Sciatic nerve (tissue), 2 donors: ENCODE measurements around the gene ABCA5. TPM values are rescaled to one million over a fixed set of nuclear protein-coding genes. Genes with fewer than 3 reads are reported as not detected.
"Not testable (repeated sequence)": the region's sequence is repeated elsewhere in the genome, so short reads cannot be mapped to it uniquely, and the experiment has no call there.

Source experiments
- ATAC-seq: fragments of 200-7000 bp; cut with Tn5 transposase; one replicate; pipeline ENCODE4 v1.9.1; 2020; ENCODE audit warnings: mild to moderate bottlenecking, moderate library complexity
- DNase-seq: peaks from one replicate; pipeline ENCODE4 v3.0.0-alpha.2; 2020; ENCODE audit warnings: low spot score
- intact Hi-C: fragments of 100-400 bp; cut with DNase I; formaldehyde crosslinking; loops from one replicate; pipeline ENCODE4 v1.14.2; 2022
- total RNA-seq: library from RNA; stranded (reverse); fragmentation: NEBNext Ultra II Directional; extraction: Animal tissue kit (Norgen Biotek cat#: 25700); gene quantifications from one replicate; pipeline ENCODE4 v1.2.1, GENCODE V29; 2021
- donor health status: DM: no; HTN: no; CAD: no.
- donor health status: DM: no; HTN: no; CAD: no.

Gene ABCA5
- total RNA-seq, 1 donor from 2014 or later, result 39.4 TPM

GRCh38 chr17:69276279-69276678 is 50.7 kb downstream of the ABCA5 start:
- not testable (repeated sequence) for ATAC-seq, DNase-seq
- intact Hi-C loops, result loop anchor here (10.0 kb wide), 1 partner anchor 1921 kb away; no protein-coding TSS in a partner anchor

DNA sequence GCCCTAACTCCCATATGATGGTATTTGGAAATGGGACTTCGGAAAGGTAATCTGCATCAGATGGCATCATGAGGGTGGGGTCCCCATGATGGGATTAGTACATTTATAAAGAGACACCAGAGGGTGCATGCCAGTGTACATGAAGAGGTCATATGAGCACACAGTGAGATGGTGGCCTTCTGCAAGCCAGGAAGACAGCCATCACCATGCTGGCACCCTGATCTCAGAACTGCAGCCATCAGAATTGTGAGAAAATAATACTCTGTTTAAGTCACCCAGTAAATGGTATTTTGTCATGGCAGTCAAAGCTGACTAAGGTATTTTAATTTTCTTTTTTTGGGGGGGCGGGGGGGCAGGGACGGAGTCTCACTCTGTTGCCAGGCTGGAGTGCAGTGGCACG is 51.2 kb downstream of the ABCA5 start:
- intact Hi-C loops, result loop anchor here (10.0 kb wide), 1 partner anchor 1921 kb away; no protein-coding TSS in a partner anchor
- no peak for ATAC-seq
- no peak for DNase-seq

- intact Hi-C loops, result loop anchor here (10.0 kb wide), 1 partner anchor 1916 kb away; no protein-coding TSS in a partner anchor
- ATAC-seq (no peak), DNase-seq (no peak)
Measured at GRCh38 chr17:69271023-69271422, 55.9 kb downstream of the ABCA5 start.

DNA sequence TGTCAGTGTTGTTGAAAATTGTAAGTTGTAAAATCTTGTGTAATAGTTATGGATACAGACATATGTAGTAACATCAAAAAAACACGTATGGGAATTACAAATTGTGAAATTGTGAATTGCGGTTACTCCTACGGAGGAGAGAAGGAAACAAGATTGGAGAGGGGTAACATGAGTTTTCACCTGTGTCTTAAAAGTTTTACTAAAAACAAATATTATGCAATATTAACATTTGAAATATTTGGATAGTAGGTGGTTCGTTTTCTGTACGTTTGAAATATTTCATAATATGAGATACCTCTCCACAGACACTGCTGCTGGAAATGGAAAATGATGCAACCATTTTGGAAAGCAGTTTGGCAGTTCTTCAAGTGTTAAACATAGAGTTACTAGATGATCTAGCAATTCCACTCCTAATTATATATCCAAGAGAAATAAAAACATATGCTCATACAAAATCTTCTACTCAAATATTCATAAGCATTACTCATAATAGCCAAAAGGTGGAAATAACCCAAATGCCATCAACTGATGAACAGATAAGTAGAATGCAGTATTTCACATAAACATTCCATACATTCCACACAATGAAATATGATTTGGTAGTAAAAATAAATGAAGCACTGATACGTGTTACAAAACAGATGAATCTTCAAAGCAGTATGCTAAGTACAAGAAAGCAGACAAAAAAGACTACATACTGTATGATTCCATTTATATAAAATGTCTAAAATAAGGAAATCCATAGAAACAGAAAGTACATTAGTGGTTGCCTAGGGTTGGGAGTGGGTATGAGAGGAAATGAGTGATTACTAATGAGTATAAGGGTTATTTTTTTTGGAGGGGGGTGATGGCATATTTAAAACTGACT is 57.6 kb downstream of the ABCA5 start:
- ATAC-seq (no peak), DNase-seq (no peak)
- intact Hi-C loops, result no loop called here

DNA sequence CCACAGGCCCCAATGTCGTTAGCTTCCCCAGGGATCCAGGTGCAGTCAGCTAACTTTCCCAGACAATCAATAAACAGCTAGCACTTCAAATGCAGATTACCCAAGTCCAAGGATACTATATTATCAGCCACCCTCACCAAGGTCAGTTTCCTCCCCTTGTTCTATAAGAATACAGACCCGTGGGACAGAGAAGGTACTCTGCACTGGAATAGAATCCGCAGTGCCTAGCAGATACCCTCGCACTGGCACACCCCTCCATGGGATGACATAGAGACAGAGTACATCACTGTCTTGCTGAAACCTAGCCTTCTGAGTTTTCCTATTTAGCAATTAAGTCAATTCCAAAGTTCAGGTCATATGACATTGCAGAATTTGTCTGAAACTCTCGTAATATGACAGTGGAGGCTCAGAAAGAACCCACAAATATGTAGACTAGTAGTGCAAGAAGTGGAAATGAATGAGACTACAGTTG is 58.4 kb downstream of the ABCA5 start:
- ATAC-seq (no peak), DNase-seq (no peak)
- intact Hi-C loops, result no loop called here

DNA sequence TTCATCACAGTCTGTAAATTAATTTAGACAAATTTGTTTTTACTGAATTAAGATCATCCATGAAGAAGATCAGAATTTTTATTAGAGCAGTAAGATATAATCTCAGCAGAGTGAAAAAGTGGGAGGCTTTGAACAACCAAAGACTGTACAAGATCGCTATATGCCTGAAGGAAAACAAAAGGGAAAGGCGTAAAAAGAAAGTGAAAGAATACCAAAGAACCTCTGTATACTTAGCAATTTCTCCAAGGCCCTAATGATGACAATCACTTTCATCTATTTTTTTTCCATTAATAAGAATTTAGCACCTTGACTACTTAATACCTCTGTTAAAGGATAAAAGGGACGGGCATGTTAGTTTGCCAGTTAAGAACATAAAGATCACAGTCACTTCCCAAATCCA is 59.7 kb downstream of the ABCA5 start:
- ATAC-seq (no peak), DNase-seq (no peak)
- intact Hi-C loops, result no loop called here

- no peak for ATAC-seq
- intact Hi-C loops, result no loop called here
Measured at GRCh38 chr17:69265873-69266272, 61.1 kb downstream of the ABCA5 start.

GRCh38 chr17:69254187-69254586 is 72.7 kb downstream of the ABCA5 start:
- ATAC-seq (no peak), DNase-seq (no peak)
- intact Hi-C loops, result no loop called here

More at GRCh38 chr17:69265873-69266272, 61.1 kb downstream of the ABCA5 start:
- DNase-seq, result no peak

GRCh38 chr17:69250641-69251040 is 76.3 kb downstream of the ABCA5 start:
- no peak for ATAC-seq
- DNase-seq, result no peak
- intact Hi-C loops, result no loop called here

GRCh38 chr17:69246726-69247375 is 80.1 kb downstream of the ABCA5 start:
- ATAC-seq (peak; percentile 86), DNase-seq (no peak)
- intact Hi-C loops, result no loop called here

- ATAC-seq, result no peak
- intact Hi-C loops, result no loop called here
- no peak for DNase-seq
Measured at GRCh38 chr17:69246202-69246601, 80.7 kb downstream of the ABCA5 start.

- ATAC-seq, result no peak
- intact Hi-C loops, result no loop called here
- DNase-seq, result no peak
Measured at GRCh38 chr17:69245617-69246016, 81.3 kb downstream of the ABCA5 start.

DNA sequence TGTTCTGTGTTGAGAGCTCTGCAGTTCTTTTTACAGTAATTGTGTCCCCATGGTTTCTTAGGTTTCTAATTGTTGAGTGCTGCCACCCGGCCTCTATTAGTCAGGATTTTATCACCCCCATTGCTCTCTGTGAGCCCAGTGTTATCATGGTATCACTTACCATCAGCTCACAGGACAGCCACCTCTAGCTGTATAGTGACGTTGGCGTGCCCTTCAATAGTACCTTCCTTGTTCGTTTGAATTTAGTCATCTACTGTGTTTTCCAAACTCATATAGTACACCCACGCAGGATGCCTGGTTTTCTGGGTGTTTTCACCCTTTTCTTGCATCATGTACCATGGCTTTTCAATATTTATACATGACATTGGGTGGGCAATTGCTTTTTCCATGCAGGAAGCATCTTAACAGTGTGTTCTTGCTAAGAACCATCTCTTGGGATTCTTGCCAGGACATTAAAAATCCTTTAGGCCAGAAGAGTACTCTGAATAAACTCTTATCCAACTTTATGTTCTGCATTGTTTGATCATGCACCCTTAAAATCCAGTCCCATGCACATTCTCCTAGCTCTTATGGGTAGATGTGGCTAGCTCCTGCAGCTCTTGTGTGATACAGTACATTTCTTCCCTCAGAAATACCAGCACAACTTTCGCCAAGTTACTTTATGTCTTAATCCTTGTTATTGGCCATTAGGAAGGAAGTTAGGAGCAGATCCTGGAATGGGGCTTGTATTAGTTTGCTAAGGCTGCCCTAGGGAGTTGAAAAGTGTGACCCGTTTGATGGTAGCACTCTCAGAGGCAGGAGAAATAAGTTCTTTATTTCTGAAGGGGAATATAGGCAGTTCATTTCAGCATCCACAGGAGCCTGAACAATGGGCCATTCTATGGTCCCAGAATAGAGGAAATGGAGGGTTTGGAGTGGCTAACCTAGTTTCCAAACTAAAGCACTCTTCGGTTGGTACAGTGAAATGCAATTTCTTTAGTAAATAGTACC is 87.0 kb downstream of the ABCA5 start:
- ATAC-seq (no peak), DNase-seq (no peak)
- intact Hi-C loops, result no loop called here

- intact Hi-C loops, result no loop called here
- ATAC-seq, result no peak
Measured at GRCh38 chr17:69236946-69237345, 90.0 kb downstream of the ABCA5 start.

GRCh38 chr17:69236464-69236863 is 90.5 kb downstream of the ABCA5 start:
- DNase-seq (no peak), ATAC-seq (no peak)
- intact Hi-C loops, result no loop called here

More at GRCh38 chr17:69236946-69237345, 90.0 kb downstream of the ABCA5 start:
- DNase-seq, result no peak

DNA sequence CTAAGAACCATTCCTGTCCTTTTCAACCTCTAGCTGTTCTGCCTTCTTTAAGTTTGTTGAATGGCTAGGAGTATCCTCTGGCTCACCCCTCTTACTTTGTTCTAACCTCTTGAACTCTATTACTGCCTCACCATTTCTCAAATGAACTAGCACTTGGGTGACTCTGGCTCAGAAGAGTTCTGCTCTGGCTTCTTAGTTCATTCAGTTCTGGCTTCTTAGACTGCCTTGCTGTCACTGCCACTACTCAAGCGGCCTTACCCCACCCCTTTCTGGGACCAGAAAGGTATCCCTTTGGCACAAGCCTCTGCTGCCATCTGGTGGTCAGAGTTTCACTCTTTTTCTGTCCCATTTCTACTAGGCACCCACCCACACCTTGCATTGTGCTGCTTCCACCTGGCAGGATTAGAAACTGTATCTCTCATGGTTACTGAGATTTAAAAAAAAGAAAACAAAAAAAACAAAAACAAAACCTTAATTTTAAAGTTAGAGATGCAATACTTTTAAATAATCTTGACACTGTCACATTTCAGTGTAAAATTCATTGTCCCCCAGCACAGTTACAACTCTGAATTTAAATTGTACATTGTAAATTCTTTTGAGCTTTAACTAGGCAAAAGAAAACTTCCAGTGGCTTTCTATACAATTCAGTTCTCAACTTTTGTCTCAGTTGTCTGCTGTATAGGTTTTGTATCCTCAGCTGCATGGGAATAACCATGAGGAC is 91.4 kb downstream of the ABCA5 start:
- ATAC-seq, result peak; percentile 95
- intact Hi-C loops, result no loop called here
- DNase-seq, result peak; percentile 91

GRCh38 chr17:69232650-69233049 is 94.3 kb downstream of the ABCA5 start:
- intact Hi-C loops, result loop anchor here (5.0 kb wide), 1 partner anchor 460 kb away; no protein-coding TSS in a partner anchor
- ATAC-seq, result no peak
- DNase-seq, result no peak

- intact Hi-C loops, result loop anchor here (5.0 kb wide), 1 partner anchor 459 kb away; no protein-coding TSS in a partner anchor
- ATAC-seq, result no peak
- DNase-seq, result no peak
Measured at GRCh38 chr17:69231521-69231920, 95.4 kb downstream of the ABCA5 start.
